ENCODE results near the gene OR6V1.

GRCh38 chr7:143046426-143046851 lies 5.7 kb upstream of the OR6V1 start:
- TF ChIP-seq CTCF (IDR thresholded peaks at IDR 0.05) (no peak), POLR2AphosphoS5 (IDR thresholded peaks at IDR 0.05) (no peak), POLR2A (IDR thresholded peaks at IDR 0.05; ENCODE audit: low read depth) (no peak)

All from esophagus muscularis mucosa (tissue), 3 donors.